Pancreas (tissue), 10 donors: Measurements from ENCODE around the gene SLC1A3. TPM values are rescaled to one million over a fixed set of nuclear protein-coding genes. Genes with fewer than 3 reads are reported as not detected.

Experiments
- ATAC-seq, 4 donors: fragments of 200-7000 bp; cut with Tn5 transposase; one replicate each; pipeline versions ENCODE4 v1.8.0 to v1.9.1; 2020; ENCODE audit warnings: mild to moderate bottlenecking in 4 of 4, moderate library complexity in 4 of 4
- DNase-seq, 6 donors: peaks; one replicate each; pipeline ENCODE4 v3.0.0-alpha.2; 2020
- FAIRE-seq: peaks from 2 replicates; lab custom pipeline; 2012; peaks lifted over from hg19 to GRCh38; lab: Jason Lieb, UNC
- H3K27ac ChIP-seq, 4 donors: fragments of 200-600 bp; sonication (generic); 1 replicate in 3 of 4; 2 replicates in 1 of 4; pipeline versions ENCODE4 v1.5.0 to v1.8.0; 2020
- H3K27me3 ChIP-seq, 4 donors: fragments of 200-600 bp; one replicate each; pipeline ENCODE4 v1.8.0; 2021
- H3K36me3 ChIP-seq, 3 donors: fragments of 200-600 bp; sonication (generic) in 1 of 3; one replicate each; pipeline versions ENCODE4 v1.5.0 to v1.8.0; 2020 to 2021
- H3K4me1 ChIP-seq, 3 donors: fragments of 200-600 bp; one replicate each; pipeline ENCODE4 v1.8.0; 2021
- H3K4me3 ChIP-seq, 4 donors: fragments of 200-600 bp; sonication (generic) in 2 of 4; one replicate each; pipeline versions ENCODE4 v1.5.0 to v1.8.0; 2020 to 2021
- H3K9me3 ChIP-seq, 4 donors: fragments of 200-600 bp; one replicate each; pipeline ENCODE4 v1.8.0; 2021
- CTCF ChIP-seq, 4 donors: fragments of 200-600 bp; sonication (generic) in 3 of 4; IDR thresholded peaks; one replicate each; pipeline versions ENCODE4 v1.5.0 to v1.8.0; 2021; ENCODE audit warnings: antibody characterized with exemption in 4 of 4
- WGBS, 2 donors: extraction: QIAGEN DNeasy Blood & Tissue Kit; methylation state at CpG; one replicate each; pipeline ENCODE4 v1.1.7; 2013; 5-methylcytosine and 5-hydroxymethylcytosine counted together
- intact Hi-C, 3 donors: fragments of 100-400 bp; cut with DNase I; formaldehyde crosslinking; loops; one replicate each; pipeline versions ENCODE4 v1.11.1 to v1.14.2; 2022
- polyA plus RNA-seq, 2 donors: library from polyadenylated mRNA; stranded (reverse); fragments of 200-250 nt; gene quantifications; one replicate each; pipeline ENCODE4 v1.2.3, GENCODE V29; 2013
- total RNA-seq, 6 donors: library from RNA; stranded (reverse); fragmentation: NEBNext Ultra II Directional in 4 of 6; extraction: Animal tissue kit (Norgen Biotek cat#: 25700) in 4 of 6; gene quantifications; one replicate each; pipeline versions ENCODE4 v1.2.1 to v1.2.4, GENCODE V29; 2021 to 2023
- donor health status: healthy with polysubstance abuse.
- donor health status: DM: no; HTN: no; CAD: no; lungs with moderate emphysema.
- donor health status: DM: no; HTN: no; CAD: no.
- donor health status: control.
- donor health status: control.
- donor health status: Bipolar disorder and iron deficiency.
- donor health status: DM: yes; HTN: yes; CAD: no.
- donor health status: DM: no; HTN: no; CAD: no.
- donor health status: DM: no; HTN: no; CAD: no.
- donor health status: DM: yes; HTN: yes; CAD: no.

The SLC1A3 gene
- total and polyA plus RNA-seq, 8 donors, result 0.87 to 21.0 (median 1.7) TPM

- DNase-seq, result peak; percentile 62 to 92 (median 78)
- FAIRE-seq, result no peak
- TF ChIP-seq CTCF (IDR thresholded peaks at IDR 0.05), result peak; percentile 67 to 82 (median 78)
- intact Hi-C loops, result loop anchor here in 1 of 3 donors (5.0 to 10.0 kb wide), 2 partner anchors 186 to 278 kb away; no protein-coding TSS in a partner anchor
- Histone ChIP-seq H3K27ac (peak overlapping the region in 3 of 4 donors; percentile 33 to 75 (median 72)), H3K4me3 (peak overlapping the region; percentile 2 to 50 (median 26)), H3K27me3 (no peaks in the 10 kb centered on the region), H3K4me1 (no peaks in the 10 kb centered on the region), H3K36me3 (no peaks in the 10 kb centered on the region), H3K9me3 (no peaks in the 10 kb centered on the region)
- ATAC-seq, result peak; percentile 86 to 94 (median 88)
- 8 to 9% methylated on average over 47 to 50 of the region's 50 CpGs for WGBS, 2 donors
Measured at GRCh38 chr5:36690041-36690961, 83.9 kb downstream of the SLC1A3 start.

GRCh38 chr5:36691226-36691625, 84.8 kb downstream of the SLC1A3 start:
- Histone ChIP-seq H3K27me3 (no peaks in the 10 kb centered on the region), H3K9me3 (no peaks in the 10 kb centered on the region), H3K4me3 (no peak overlapping the region), H3K27ac (no peak overlapping the region), H3K36me3 (no peaks in the 10 kb centered on the region), H3K4me1 (no peaks in the 10 kb centered on the region)
- no peak for TF ChIP-seq CTCF (IDR thresholded peaks at IDR 0.05)
- ATAC-seq, result no peak
- FAIRE-seq, result no peak
- intact Hi-C loops, result loop anchor here in 1 of 3 donors (5.0 to 10.0 kb wide), 2 partner anchors 186 to 279 kb away; no protein-coding TSS in a partner anchor
- no peak for DNase-seq

GRCh38 chr5:36691696-36692371, 85.4 kb downstream of the SLC1A3 start:
- no peak for FAIRE-seq
- H3K4me1 ChIP-seq, result no peaks in the 10 kb centered on the region
- no peak overlapping the region for H3K27ac ChIP-seq
- no peak for TF ChIP-seq CTCF (IDR thresholded peaks at IDR 0.05)
- no peak for ATAC-seq
- no peak overlapping the region for H3K4me3 ChIP-seq
- intact Hi-C loops, result loop anchor here in 1 of 3 donors (5.0 to 10.0 kb wide), 2 partner anchors 187 to 280 kb away; no protein-coding TSS in a partner anchor
- 69 to 73% methylated on average over 5 of the region's 5 CpGs for WGBS, 2 donors
- H3K36me3 ChIP-seq, result no peaks in the 10 kb centered on the region
- no peak for DNase-seq
- no peaks in the 10 kb centered on the region for H3K27me3 ChIP-seq
- no peaks in the 10 kb centered on the region for H3K9me3 ChIP-seq

- TF ChIP-seq CTCF (IDR thresholded peaks at IDR 0.05), result peak; percentile 9 to 63 (median 54)
- Histone ChIP-seq H3K27me3 (no peaks in the 10 kb centered on the region), H3K4me3 (peak overlapping the region in 2 of 4 donors; percentile 21 to 37), H3K27ac (no peak overlapping the region), H3K9me3 (no peaks in the 10 kb centered on the region), H3K36me3 (no peaks in the 10 kb centered on the region), H3K4me1 (no peaks in the 10 kb centered on the region)
- ATAC-seq (peak; percentile 69 to 84 (median 81)), FAIRE-seq (no peak), DNase-seq (peak; percentile 43 to 85 (median 65))
- 22% methylated on average over 44 of the region's 44 CpGs for WGBS, 2 donors
- intact Hi-C loops, result loop anchor here in 1 of 3 donors (5.0 to 10.0 kb wide), 2 partner anchors 188 to 281 kb away; no protein-coding TSS in a partner anchor
Measured at GRCh38 chr5:36692791-36693763, 86.7 kb downstream of the SLC1A3 start.
